Endothelial cell of umbilical vein (primary cell): ENCODE measurements around the gene NARS2. TPM values are rescaled to one million over a fixed set of nuclear protein-coding genes. Genes with fewer than 3 reads are reported as not detected.

Experiments
- BruUV-seq: library from RNA; stranded (reverse); fragments of 400-500 nt; replicated peaks from 2 replicates; lab custom pipeline; 2021; lab: Mats Ljungman, UMichigan
- CTCF ChIA-PET: fragments of 300-600, 350-600 bp; sonication (Branson Sonifier 250); formaldehyde crosslinking; loops from one replicate; lab custom pipeline; 2021; ENCODE audit warnings: antibody characterized with exemption, inconsistent platforms; lab: Charles Lee
- POLR2A ChIA-PET: fragments of 300-600, 350-600 bp; sonication (Branson Sonifier 250); formaldehyde crosslinking; loops from one replicate; lab custom pipeline; 2021; ENCODE audit warnings: antibody characterized with exemption, inconsistent platforms; lab: Charles Lee
- DNase-seq: peaks from one replicate; pipeline ENCODE4 v3.0.0-alpha.2; 2011; ENCODE audit warnings: low read depth, low spot score
- FAIRE-seq: peaks from 2 replicates; lab custom pipeline; 2011; peaks lifted over from hg19 to GRCh38; lab: Jason Lieb, UNC
- H2AFZ ChIP-seq: 2 replicates; pipeline ENCODE4 v1.6.0; 2012; ENCODE audit warnings: low read depth, low read length, control low read depth, inconsistent platforms
- H3K27ac ChIP-seq: 2 replicates; pipeline ENCODE4 v1.5.1; 2011; ENCODE audit warnings: low read depth, mild to moderate bottlenecking, control low read depth, low read length, moderate library complexity; ENCODE audit not compliant: insufficient read depth
- H3K27me3 ChIP-seq, 2 experiments: 2 replicates each; pipeline versions ENCODE4 v1.6.0 to v1.6.1; 2011; ENCODE audit warnings: low read length in 2 of 2, mixed read lengths in 1 of 2; ENCODE audit not compliant: control insufficient read depth in 2 of 2, insufficient read depth in 2 of 2
- H3K36me3 ChIP-seq, 2 experiments: 2 replicates in 1 of 2; 3 replicates in 1 of 2; pipeline ENCODE4 v1.5.1; 2011; ENCODE audit warnings: low read length in 2 of 2, mild to moderate bottlenecking in 1 of 2, moderate library complexity in 1 of 2; ENCODE audit not compliant: control insufficient read depth in 2 of 2, insufficient read depth in 2 of 2; ENCODE audit errors: extremely low read depth in 1 of 2
- H3K4me1 ChIP-seq: 3 replicates; pipeline ENCODE4 v1.5.1; 2011; ENCODE audit warnings: mild to moderate bottlenecking, low read length; ENCODE audit not compliant: control insufficient read depth, insufficient read depth; ENCODE audit errors: extremely low read depth
- H3K4me2 ChIP-seq: 2 replicates; pipeline ENCODE4 v1.6.1; 2011; ENCODE audit warnings: low read length, control low read depth, mixed read lengths; ENCODE audit not compliant: insufficient read depth
- H3K4me3 ChIP-seq, 3 experiments: fragments of 200-600 bp in 1 of 3; sonication (generic), shearing (Covaris generic) in 1 of 3; replicated peaks in 1 of 3; 2 replicates each; pipeline ENCODE4 v1.5.1; 2011 to 2016; ENCODE audit warnings: control low read depth in 3 of 3, low read length in 3 of 3, mild to moderate bottlenecking in 2 of 3, inconsistent platforms in 1 of 3, low read depth in 1 of 3, moderate library complexity in 1 of 3; ENCODE audit not compliant: insufficient read depth in 1 of 3
- H3K79me2 ChIP-seq: 2 replicates; pipeline ENCODE4 v1.6.0; 2012; ENCODE audit warnings: low read length, inconsistent platforms; ENCODE audit not compliant: control insufficient read depth, insufficient read depth
- H3K9ac ChIP-seq: replicated peaks from 2 replicates; pipeline ENCODE3; 2011; ENCODE audit warnings: low read length, control low read depth; ENCODE audit not compliant: insufficient read depth; ENCODE audit errors: extremely low read depth
- H3K9me1 ChIP-seq: replicated peaks from 3 replicates; pipeline ENCODE4 v1.6.0; 2011; ENCODE audit warnings: mild to moderate bottlenecking, low read length; ENCODE audit not compliant: control insufficient read depth, insufficient read depth; ENCODE audit errors: extremely low read depth
- H3K9me3 ChIP-seq: replicated peaks from 2 replicates; pipeline ENCODE4 v1.5.1; 2012; ENCODE audit warnings: low read length, inconsistent platforms; ENCODE audit not compliant: control insufficient read depth, insufficient read depth
- H4K20me1 ChIP-seq: replicated peaks from 2 replicates; pipeline ENCODE3; 2011; ENCODE audit warnings: mild to moderate bottlenecking, low read length; ENCODE audit not compliant: control insufficient read depth, insufficient read depth; ENCODE audit errors: extremely low read depth
- FOS ChIP-seq: IDR thresholded peaks from 2 replicates; pipeline ENCODE4 v1.6.1; 2011; ENCODE audit warnings: mild to moderate bottlenecking, low read length, moderate library complexity, borderline replicate concordance; ENCODE audit not compliant: insufficient read depth
- GATA2 ChIP-seq: IDR thresholded peaks from 2 replicates; pipeline ENCODE4 v1.7.0; 2011; ENCODE audit warnings: low read depth, mild to moderate bottlenecking, moderate library complexity, mixed read lengths, low read length; ENCODE audit not compliant: insufficient read length, insufficient read depth
- POLR2AphosphoS5 ChIP-seq: IDR thresholded peaks from 2 replicates; pipeline ENCODE4 v1.6.1; 2012; ENCODE audit warnings: low read depth, mild to moderate bottlenecking, control low read depth, low read length, moderate library complexity; ENCODE audit not compliant: insufficient read depth
- dilution Hi-C: fragments of 300-500 bp; cut with MboI; formaldehyde crosslinking; loops from one replicate; pipeline ENCODE4 v1.15.0; 2019; ENCODE audit warnings: low sequenced_read_pairs; ENCODE audit not compliant: extremely low pct_ligation_motif_present
- intact Hi-C: fragments of 100-400 bp; cut with micrococcal nuclease; formaldehyde crosslinking; loops from one replicate; pipeline ENCODE4 v1.10.0; 2022
- polyA plus RNA-seq, 4 experiments: library from polyadenylated mRNA; depleted of rRNA in 3 of 4; stranded (reverse) in 3 of 4; unstranded in 1 of 4; fragments of >200 nt; gene quantifications; 2 replicates each; pipeline versions ENCODE4 v1.2.1 to v1.2.3, GENCODE V29; 2011 to 2012; ENCODE audit warnings: missing spikeins in 1 of 4
- total RNA-seq: library from RNA; stranded (reverse); gene quantifications from 2 replicates; pipeline ENCODE4 v1.2.3, GENCODE V29; 2021
- TF ChIP-seq, protein P1 (sequence below): IDR thresholded peaks from 2 replicates; pipeline ENCODE4 v1.6.1; 2011; ENCODE audit not compliant: insufficient read depth, insufficient read length
- TF ChIP-seq, protein P2 (sequence below), 2 donors: IDR thresholded peaks; 1 replicate in 1 of 2; 2 replicates in 1 of 2; pipeline ENCODE4 v1.5.1; 2011; ENCODE audit warnings: low read length in 2 of 2, mild to moderate bottlenecking in 2 of 2, moderate library complexity in 2 of 2, control low read depth in 1 of 2, inconsistent platforms in 1 of 2, low read depth in 1 of 2; ENCODE audit not compliant: insufficient read depth in 1 of 2; ENCODE audit errors: extremely low read depth in 1 of 2

The NARS2 gene
- total and polyA plus RNA-seq, 2 donors (not counting 3 experiments of a cell fraction or from before 2014, with no cell fraction given): 6.9 to 16.7 TPM

DNA sequence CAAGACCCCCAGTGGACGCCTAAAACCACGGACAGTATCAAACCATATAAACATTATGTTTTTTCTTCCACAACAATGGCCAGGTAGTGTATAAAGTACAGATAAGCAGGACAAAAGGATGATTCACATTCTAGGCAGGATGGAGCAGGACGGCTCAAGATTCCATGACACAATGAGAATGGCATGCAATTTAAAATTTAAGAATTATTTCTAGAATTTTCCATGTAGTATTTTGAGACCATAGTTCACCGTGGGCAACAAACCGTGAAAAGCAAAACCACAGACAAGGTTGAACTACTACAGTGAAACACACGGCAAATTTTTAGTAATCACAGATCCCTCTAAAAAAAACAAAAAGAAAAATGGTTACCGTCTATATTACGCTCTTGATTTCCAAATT is 7.5 kb downstream of the NARS2 start:
- Histone ChIP-seq H3K27ac (peak overlapping the region; percentile 20), H3K36me3 (peaks cover 3 to 4% of the 10 kb centered on the region in 2 experiments), H2AFZ (no peak overlapping the region), H3K79me2 (peaks cover 6% of the 10 kb centered on the region), H3K27me3 (no peaks in the 10 kb centered on the region), H3K9ac (no peak overlapping the region), H4K20me1 (no peaks in the 10 kb centered on the region), H3K4me2 (peak overlapping the region; percentile 26), H3K9me3 (no peaks in the 10 kb centered on the region), H3K4me1 (peaks cover 23% of the 10 kb centered on the region), H3K4me3 (no peak overlapping the region), H3K9me1 (no peaks in the 10 kb centered on the region)
- intact Hi-C loops (no loop called here), dilution Hi-C loops (no loop called here)
- CTCF ChIA-PET: interaction anchor here (6.6 kb wide), 1 partner anchor 339 kb away, joined by 254 read pairs; no protein-coding TSS in a partner anchor
- no TSS peak for BruUV-seq
- peak; percentile 28 for DNase-seq
- TF ChIP-seq, protein P1, sequence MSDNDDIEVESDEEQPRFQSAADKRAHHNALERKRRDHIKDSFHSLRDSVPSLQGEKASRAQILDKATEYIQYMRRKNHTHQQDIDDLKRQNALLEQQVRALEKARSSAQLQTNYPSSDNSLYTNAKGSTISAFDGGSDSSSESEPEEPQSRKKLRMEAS: no peak
- TF ChIP-seq GATA2: peak; percentile 45
- TF ChIP-seq FOS: peak; percentile 43
- POLR2A ChIA-PET: no interaction called here
- FAIRE-seq: peak; percentile 66

DNA sequence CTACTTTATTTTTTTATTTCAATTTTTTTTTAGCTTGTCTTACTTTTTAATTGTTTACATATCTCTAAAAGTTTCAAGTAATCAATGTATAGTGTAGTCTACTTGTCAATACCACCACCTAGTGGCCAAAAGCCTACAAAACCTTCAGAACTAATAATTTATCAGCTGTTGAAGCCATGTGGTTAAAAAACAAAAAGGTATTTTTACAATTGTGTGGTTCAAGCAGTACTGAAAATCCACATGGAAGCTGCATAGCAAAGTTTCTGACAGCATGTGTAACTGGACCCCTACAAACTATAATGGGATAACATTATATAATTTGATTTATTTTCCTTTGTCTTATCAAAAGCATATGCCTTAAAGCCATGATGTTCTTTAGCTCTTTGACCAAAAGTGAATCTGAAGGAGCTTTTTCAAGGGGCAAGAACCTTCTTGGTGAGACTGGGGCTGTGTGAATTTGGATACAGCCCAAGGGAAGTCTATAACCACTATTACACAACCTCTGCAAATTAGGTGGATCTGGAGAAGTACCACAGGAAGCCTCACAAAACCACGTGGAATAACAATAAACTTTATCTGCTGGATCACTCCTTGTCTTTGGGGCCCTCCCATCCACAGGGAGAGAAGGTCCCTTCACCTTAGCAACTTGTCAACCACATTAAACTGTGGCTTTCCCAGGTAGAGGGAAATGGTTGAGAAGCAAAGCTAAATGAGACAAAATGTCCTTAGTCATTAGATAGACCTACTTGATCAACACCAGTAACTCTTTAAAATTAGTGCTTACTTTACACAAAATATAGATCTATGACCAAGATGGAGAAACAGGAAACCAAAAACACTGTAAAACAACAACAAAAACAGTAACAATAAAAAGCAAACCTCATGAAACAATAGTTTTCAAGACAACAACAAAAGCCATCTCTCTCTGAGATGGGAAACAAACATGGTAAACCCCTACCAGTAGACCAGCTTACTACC is 9.9 kb downstream of the NARS2 start:
- H3K27ac ChIP-seq: no peak overlapping the region
- no peak overlapping the region for H3K9ac ChIP-seq
- intact Hi-C loops: loop anchor here (1.0 to 5.0 kb wide), 5 partner anchors 148 to 564 kb away; partner anchors contain the start of genes ALG8 and NDUFC2

More for the DNA sequence above, 9.9 kb downstream of the NARS2 start:
- dilution Hi-C loops: no loop called here
- ChIA-PET CTCF (interaction anchor here (0.6 to 6.6 kb wide), 96 partner anchors 9 to 745 kb away, joined by 3 to 254 read pairs (median 4); partner anchors contain the start of genes ALG8, GAB2, INTS4 and KCTD21), POLR2A (interaction anchor here (0.7 to 1.1 kb wide), 4 partner anchors 9 to 337 kb away, joined by 3 to 6 read pairs (median 3); no protein-coding TSS in a partner anchor)
- peak; percentile 76 for FAIRE-seq
- DNase-seq: peak; percentile 83
- TF ChIP-seq, protein P1: no peak
- TF ChIP-seq, protein P2, sequence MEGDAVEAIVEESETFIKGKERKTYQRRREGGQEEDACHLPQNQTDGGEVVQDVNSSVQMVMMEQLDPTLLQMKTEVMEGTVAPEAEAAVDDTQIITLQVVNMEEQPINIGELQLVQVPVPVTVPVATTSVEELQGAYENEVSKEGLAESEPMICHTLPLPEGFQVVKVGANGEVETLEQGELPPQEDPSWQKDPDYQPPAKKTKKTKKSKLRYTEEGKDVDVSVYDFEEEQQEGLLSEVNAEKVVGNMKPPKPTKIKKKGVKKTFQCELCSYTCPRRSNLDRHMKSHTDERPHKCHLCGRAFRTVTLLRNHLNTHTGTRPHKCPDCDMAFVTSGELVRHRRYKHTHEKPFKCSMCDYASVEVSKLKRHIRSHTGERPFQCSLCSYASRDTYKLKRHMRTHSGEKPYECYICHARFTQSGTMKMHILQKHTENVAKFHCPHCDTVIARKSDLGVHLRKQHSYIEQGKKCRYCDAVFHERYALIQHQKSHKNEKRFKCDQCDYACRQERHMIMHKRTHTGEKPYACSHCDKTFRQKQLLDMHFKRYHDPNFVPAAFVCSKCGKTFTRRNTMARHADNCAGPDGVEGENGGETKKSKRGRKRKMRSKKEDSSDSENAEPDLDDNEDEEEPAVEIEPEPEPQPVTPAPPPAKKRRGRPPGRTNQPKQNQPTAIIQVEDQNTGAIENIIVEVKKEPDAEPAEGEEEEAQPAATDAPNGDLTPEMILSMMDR (IDR thresholded peaks at IDR 0.05; ENCODE audit: extremely low read depth in 1 of 2, insufficient read depth in 1 of 2, low read depth in 1 of 2, low read length in 2 of 2): peak; percentile 37 to 40
- no peak for TF ChIP-seq POLR2AphosphoS5
- H3K4me2 ChIP-seq: no peak overlapping the region
- H3K4me1 ChIP-seq: peaks cover 45% of the 10 kb centered on the region
- peaks cover 17% of the 10 kb centered on the region for H3K79me2 ChIP-seq
- no peaks in the 10 kb centered on the region for H3K9me3 ChIP-seq
- no peaks in the 10 kb centered on the region for H4K20me1 ChIP-seq
- no peak overlapping the region for H2AFZ ChIP-seq
- no peaks in the 10 kb centered on the region for H3K27me3 ChIP-seq
- no peaks in the 10 kb centered on the region for H3K36me3 ChIP-seq
- H3K4me3 ChIP-seq: no peak overlapping the region
- no peaks in the 10 kb centered on the region for H3K9me1 ChIP-seq
- no TSS peak for BruUV-seq
